Measurements from ENCODE around the gene CAND2.

DNA sequence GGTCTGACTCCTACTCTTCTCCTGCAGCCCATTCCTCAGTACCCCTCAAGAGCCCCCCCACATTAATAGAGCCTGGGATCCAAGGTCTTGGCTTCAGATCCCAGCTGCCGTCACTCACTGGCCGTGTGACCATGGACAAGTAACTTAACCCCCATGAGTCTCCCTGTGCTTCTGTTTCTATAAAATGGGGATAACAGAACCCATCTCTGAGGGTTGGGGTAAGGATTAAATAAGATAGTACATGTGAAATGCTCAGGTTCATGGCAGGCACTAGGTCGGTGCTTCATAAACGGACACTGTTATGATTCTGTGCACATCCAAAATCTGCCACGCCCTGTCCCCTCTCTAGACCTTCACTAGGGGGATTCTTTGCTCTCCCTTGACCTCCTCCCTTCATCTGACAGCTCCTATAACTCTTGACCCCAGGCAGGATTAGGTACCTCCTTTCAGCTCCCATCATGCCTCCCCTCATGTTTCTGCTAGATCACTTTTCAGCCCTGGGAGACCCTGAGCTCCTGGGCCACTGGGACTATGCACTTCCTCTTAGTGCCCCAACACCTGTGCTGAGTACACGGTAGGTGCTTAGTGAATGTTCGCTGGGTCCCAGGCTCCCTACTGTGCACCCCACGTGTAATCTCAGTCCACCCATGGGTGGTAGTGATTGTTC, 1.5 kb downstream of the CAND2 start:
- TF ChIP-seq CTCF (conservative IDR thresholded peaks at IDR 0.05; ENCODE audit: low read depth, low read length) (no peak), EZH2 (IDR thresholded peaks at IDR 0.05; ENCODE audit: borderline replicate concordance, low read depth, low read length, poor library complexity, severe bottlenecking) (no peak)
